Skeletal muscle tissue (tissue), 4 donors: Measurements from ENCODE around the gene SPRR2G. TPM values are rescaled to one million over a fixed set of nuclear protein-coding genes. Genes with fewer than 3 reads are reported as not detected.
"Not testable (repeated sequence)": the region's sequence is repeated elsewhere in the genome, so short reads cannot be mapped to it uniquely, and the experiment has no call there.

Source experiments
- H3K27ac ChIP-seq: one replicate; pipeline ENCODE4 v1.7.0; 2013; ENCODE audit warnings: mild to moderate bottlenecking, low read depth, low read length, inconsistent platforms
- H3K27me3 ChIP-seq, 3 donors: one replicate each; pipeline ENCODE4 v1.7.0; 2013; ENCODE audit warnings: low read length in 3 of 3; ENCODE audit not compliant: control insufficient read depth in 3 of 3, insufficient read depth in 3 of 3
- H3K36me3 ChIP-seq, 3 donors: one replicate each; pipeline ENCODE4 v1.7.0; 2013; ENCODE audit warnings: low read length in 3 of 3; ENCODE audit not compliant: control insufficient read depth in 3 of 3, insufficient read depth in 3 of 3
- H3K4me1 ChIP-seq, 3 donors: one replicate each; pipeline ENCODE4 v1.7.0; 2013; ENCODE audit warnings: low read length in 3 of 3, mild to moderate bottlenecking in 3 of 3; ENCODE audit not compliant: control insufficient read depth in 3 of 3, insufficient read depth in 3 of 3
- H3K4me3 ChIP-seq, 3 donors: one replicate each; pipeline ENCODE4 v1.7.0; 2013; ENCODE audit warnings: low read length in 3 of 3
- H3K9ac ChIP-seq, 3 donors: one replicate each; pipeline ENCODE4 v1.7.0; 2013; ENCODE audit warnings: low read length in 3 of 3, mild to moderate bottlenecking in 3 of 3, moderate library complexity in 2 of 3, low read depth in 1 of 3
- H3K9me3 ChIP-seq, 3 donors: one replicate each; pipeline ENCODE4 v1.7.0; 2013; ENCODE audit warnings: low read length in 3 of 3; ENCODE audit not compliant: control insufficient read depth in 3 of 3
- total RNA-seq: library from RNA; depleted of rRNA; stranded (reverse); fragments of >200 nt; gene quantifications from one replicate; pipeline ENCODE4 v1.2.3, GENCODE V29; 2014
- donor health status: Osteomylitis.

The SPRR2G gene
- total RNA-seq, 1 donor from 2014 or later = not detected

GRCh38 chr1:153155541-153155940 is 4.9 kb upstream of the SPRR2G start:
- peaks cover 0 to 5% (median 3%) of the 10 kb centered on the region in 3 donors for H3K9me3 ChIP-seq
- H3K27ac ChIP-seq = no peak overlapping the region
- H3K4me1 ChIP-seq = no peaks in the 10 kb centered on the region
- H3K36me3 ChIP-seq = no peaks in the 10 kb centered on the region
- H3K9ac ChIP-seq = no peak overlapping the region
- no peak overlapping the region for H3K4me3 ChIP-seq
- peaks cover 0 to 2% (median 0%) of the 10 kb centered on the region in 3 donors for H3K27me3 ChIP-seq

- peaks cover 0 to 2% (median 0%) of the 10 kb centered on the region in 3 donors for H3K27me3 ChIP-seq
- H3K9ac ChIP-seq = no peak overlapping the region
- H3K4me1 ChIP-seq = no peaks in the 10 kb centered on the region
- H3K36me3 ChIP-seq = no peaks in the 10 kb centered on the region
- H3K27ac ChIP-seq = no peak overlapping the region
- no peak overlapping the region for H3K4me3 ChIP-seq
- no peaks in the 10 kb centered on the region for H3K9me3 ChIP-seq
These were observed 1.8 kb upstream of the SPRR2G start for GRCh38 chr1:153152481-153152880.

GRCh38 chr1:153141377-153141776 is 9.3 kb downstream of the SPRR2G start:
- no peak overlapping the region for H3K9ac ChIP-seq
- H3K27me3 ChIP-seq = no peaks in the 10 kb centered on the region
- H3K27ac ChIP-seq = no peak overlapping the region
- no peak overlapping the region for H3K4me3 ChIP-seq
- H3K4me1 ChIP-seq = no peaks in the 10 kb centered on the region
- H3K9me3 ChIP-seq = no peaks in the 10 kb centered on the region
- H3K36me3 ChIP-seq = no peaks in the 10 kb centered on the region

- Histone ChIP-seq H3K9me3 (no peaks in the 10 kb centered on the region), H3K9ac (no peak overlapping the region), H3K36me3 (no peaks in the 10 kb centered on the region), H3K27ac (no peak overlapping the region), H3K27me3 (no peaks in the 10 kb centered on the region), H3K4me1 (no peaks in the 10 kb centered on the region), H3K4me3 (no peak overlapping the region)
These were observed 10.2 kb downstream of the SPRR2G start for GRCh38 chr1:153140484-153140883.

GRCh38 chr1:153133743-153134142 is 16.9 kb downstream of the SPRR2G start:
- no peaks in the 10 kb centered on the region for H3K36me3 ChIP-seq
- H3K4me1 ChIP-seq = no peaks in the 10 kb centered on the region
- no peak overlapping the region for H3K9ac ChIP-seq
- H3K27me3 ChIP-seq = no peaks in the 10 kb centered on the region
- H3K27ac ChIP-seq = no peak overlapping the region
- H3K4me3 ChIP-seq = no peak overlapping the region
- peaks cover 0 to 3% (median 0%) of the 10 kb centered on the region in 3 donors for H3K9me3 ChIP-seq

GRCh38 chr1:153133267-153133666 is 17.4 kb downstream of the SPRR2G start:
- no peak overlapping the region for H3K9ac ChIP-seq
- no peak overlapping the region for H3K4me3 ChIP-seq
- H3K36me3 ChIP-seq = no peaks in the 10 kb centered on the region
- H3K4me1 ChIP-seq = no peaks in the 10 kb centered on the region
- H3K27me3 ChIP-seq = no peaks in the 10 kb centered on the region
- H3K9me3 ChIP-seq = peaks cover 0 to 3% (median 0%) of the 10 kb centered on the region in 3 donors
- H3K27ac ChIP-seq = no peak overlapping the region

GRCh38 chr1:153128688-153129087 is 22.0 kb downstream of the SPRR2G start:
- not testable (repeated sequence) for H3K9ac ChIP-seq, H3K4me1 ChIP-seq, H3K27ac ChIP-seq, H3K4me3 ChIP-seq, H3K9me3 ChIP-seq, H3K36me3 ChIP-seq, H3K27me3 ChIP-seq

- Histone ChIP-seq H3K27me3 (no peaks in the 10 kb centered on the region), H3K4me1 (no peaks in the 10 kb centered on the region), H3K9ac (no peak overlapping the region), H3K4me3 (no peak overlapping the region), H3K36me3 (no peaks in the 10 kb centered on the region), H3K27ac (no peak overlapping the region), H3K9me3 (no peaks in the 10 kb centered on the region)
These were observed 23.4 kb downstream of the SPRR2G start for GRCh38 chr1:153127296-153127695.

GRCh38 chr1:153125536-153125935 is 25.2 kb downstream of the SPRR2G start:
- Histone ChIP-seq H3K4me3 (no peak overlapping the region), H3K9me3 (no peaks in the 10 kb centered on the region), H3K27me3 (no peaks in the 10 kb centered on the region)

GRCh38 chr1:153123793-153124192 is 26.9 kb downstream of the SPRR2G start:
- not testable (repeated sequence) for H3K9ac ChIP-seq, H3K27ac ChIP-seq, H3K4me3 ChIP-seq, H3K36me3 ChIP-seq, H3K9me3 ChIP-seq, H3K27me3 ChIP-seq, H3K4me1 ChIP-seq

More at GRCh38 chr1:153125536-153125935, 25.2 kb downstream of the SPRR2G start:
- H3K27ac ChIP-seq = no peak overlapping the region
- H3K9ac ChIP-seq = no peak overlapping the region
- no peaks in the 10 kb centered on the region for H3K36me3 ChIP-seq
- H3K4me1 ChIP-seq = no peaks in the 10 kb centered on the region
